Omental fat pad (tissue), 4 donors: ENCODE results near the gene ACVR1. TPM values are rescaled to one million over a fixed set of nuclear protein-coding genes. Genes with fewer than 3 reads are reported as not detected.

Experiments used
- ATAC-seq: fragments of 150-250 bp; one replicate; pipeline ENCODE4 v1.9.1; 2016; ENCODE audit warnings: mild to moderate bottlenecking, moderate library complexity; ENCODE audit not compliant: low FRiP score
- DNase-seq: peaks from one replicate; pipeline ENCODE4 v3.0.0-alpha.2; 2019; ENCODE audit warnings: low spot score
- total RNA-seq, 4 donors: library from RNA; depleted of rRNA; stranded (reverse); fragments of >200 nt; gene quantifications; one replicate each; pipeline ENCODE4 v1.1.0, GENCODE V29; 2016
- TF ChIP-seq, protein P1 (sequence below), 3 donors: fragments of 450-650 bp; IDR thresholded peaks; one replicate each; pipeline ENCODE4 v1.5.1; 2016 to 2017; ENCODE audit warnings: antibody characterized with exemption in 3 of 3, mild to moderate bottlenecking in 3 of 3, moderate library complexity in 2 of 3

ACVR1 gene
- total RNA-seq, 4 donors from 2014 or later, result 22.7 to 37.7 (median 28.2) TPM

DNA sequence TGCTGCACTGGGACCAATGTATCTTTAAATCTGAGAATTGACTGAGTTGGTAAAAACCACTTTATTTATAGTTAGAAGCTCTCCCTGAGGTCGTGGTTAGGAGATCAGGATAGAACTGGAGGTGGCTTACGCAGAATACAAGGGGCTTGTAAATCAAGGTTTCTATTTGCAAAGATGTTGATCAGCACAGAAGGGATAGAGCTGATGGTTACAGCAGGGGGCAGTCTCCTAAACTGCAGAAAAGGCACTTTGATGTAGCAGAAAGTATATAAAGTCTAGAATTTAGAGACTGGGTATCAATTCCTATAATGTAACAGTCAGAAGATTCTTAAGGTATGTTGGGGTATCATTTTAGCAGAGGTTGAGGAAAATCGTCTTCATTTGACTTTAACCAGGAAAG, 25.2 kb upstream of the ACVR1 start:
- DNase-seq (no peak), ATAC-seq (no peak)
- TF ChIP-seq, protein P1, sequence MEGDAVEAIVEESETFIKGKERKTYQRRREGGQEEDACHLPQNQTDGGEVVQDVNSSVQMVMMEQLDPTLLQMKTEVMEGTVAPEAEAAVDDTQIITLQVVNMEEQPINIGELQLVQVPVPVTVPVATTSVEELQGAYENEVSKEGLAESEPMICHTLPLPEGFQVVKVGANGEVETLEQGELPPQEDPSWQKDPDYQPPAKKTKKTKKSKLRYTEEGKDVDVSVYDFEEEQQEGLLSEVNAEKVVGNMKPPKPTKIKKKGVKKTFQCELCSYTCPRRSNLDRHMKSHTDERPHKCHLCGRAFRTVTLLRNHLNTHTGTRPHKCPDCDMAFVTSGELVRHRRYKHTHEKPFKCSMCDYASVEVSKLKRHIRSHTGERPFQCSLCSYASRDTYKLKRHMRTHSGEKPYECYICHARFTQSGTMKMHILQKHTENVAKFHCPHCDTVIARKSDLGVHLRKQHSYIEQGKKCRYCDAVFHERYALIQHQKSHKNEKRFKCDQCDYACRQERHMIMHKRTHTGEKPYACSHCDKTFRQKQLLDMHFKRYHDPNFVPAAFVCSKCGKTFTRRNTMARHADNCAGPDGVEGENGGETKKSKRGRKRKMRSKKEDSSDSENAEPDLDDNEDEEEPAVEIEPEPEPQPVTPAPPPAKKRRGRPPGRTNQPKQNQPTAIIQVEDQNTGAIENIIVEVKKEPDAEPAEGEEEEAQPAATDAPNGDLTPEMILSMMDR (IDR thresholded peaks at IDR 0.05), result no peak

DNA sequence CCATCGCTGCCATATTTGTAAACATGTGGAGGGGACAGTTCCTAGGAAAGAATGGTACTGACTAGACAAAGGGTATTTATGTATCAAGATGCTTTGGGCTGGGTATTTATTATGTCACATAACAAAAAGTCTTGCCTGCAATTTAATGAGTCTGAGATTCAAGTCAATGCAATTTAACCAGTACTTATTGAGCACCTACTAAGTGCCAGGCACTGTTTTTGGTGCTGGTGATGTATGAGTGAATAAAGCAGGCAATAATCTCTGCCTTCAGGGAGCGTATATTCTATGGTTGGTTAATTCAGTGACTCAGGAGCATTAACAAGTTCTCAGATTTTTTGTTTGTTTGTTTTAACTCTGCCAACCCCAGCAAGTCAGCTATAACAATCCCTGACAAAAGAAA, 24.6 kb upstream of the ACVR1 start:
- ATAC-seq (no peak), DNase-seq (no peak)
- TF ChIP-seq, protein P1 (IDR thresholded peaks at IDR 0.05), result no peak

DNA sequence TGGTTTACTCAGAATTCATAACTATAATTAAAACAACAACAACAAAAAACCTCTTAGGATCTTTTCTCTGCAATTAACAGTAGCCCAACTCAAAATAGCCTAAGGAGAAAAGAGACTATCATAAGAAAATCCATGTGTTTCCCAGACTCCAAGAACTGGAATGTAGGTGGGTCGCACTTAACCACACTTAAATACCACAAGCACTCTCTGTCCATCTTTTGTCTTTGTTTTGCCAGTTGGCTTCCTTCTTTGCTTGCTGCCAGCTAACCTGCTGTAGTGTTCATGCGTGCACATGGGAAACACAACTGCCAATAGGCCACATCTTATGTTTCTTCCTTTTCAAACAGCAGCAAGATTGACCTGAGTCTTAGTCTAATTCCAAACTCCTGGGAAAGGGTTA, 24.1 kb upstream of the ACVR1 start:
- DNase-seq, result no peak
- TF ChIP-seq, protein P1 (IDR thresholded peaks at IDR 0.05), result no peak
- no peak for ATAC-seq

DNA sequence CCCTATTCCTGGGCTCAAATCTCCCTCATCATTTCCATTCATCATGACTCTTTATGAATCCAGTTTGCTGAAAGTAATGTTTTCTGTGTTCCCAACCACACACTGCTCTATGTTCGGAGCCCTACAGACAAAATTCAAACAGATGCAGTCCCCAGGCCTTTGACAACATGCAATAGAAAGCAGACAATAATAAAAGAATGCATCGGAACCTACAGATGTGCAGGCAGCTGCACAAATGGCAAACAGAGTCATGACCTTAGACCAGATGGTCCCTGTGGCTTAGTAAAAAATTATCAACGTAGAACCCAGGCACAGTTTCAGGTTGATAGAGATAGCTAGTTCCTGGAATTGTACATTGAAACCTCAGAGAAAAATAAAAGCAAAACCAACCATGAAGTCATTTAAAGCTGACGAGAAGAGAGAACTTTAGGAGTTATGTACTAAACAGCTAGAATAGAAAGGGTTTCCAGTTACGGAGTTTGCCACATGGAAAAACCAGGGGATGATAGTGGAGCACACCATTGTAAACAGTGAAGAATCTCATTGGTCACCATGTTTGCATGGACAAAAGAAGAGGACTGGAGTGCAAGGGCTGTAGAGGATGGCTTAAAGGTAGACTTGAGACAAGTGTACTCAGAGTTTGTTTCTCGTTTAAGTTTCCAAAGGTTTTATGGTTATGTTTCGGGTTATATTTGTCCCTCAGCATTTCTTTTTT, 23.2 kb upstream of the ACVR1 start:
- no peak for ATAC-seq
- TF ChIP-seq, protein P1 (IDR thresholded peaks at IDR 0.05), result no peak
- no peak for DNase-seq

DNA sequence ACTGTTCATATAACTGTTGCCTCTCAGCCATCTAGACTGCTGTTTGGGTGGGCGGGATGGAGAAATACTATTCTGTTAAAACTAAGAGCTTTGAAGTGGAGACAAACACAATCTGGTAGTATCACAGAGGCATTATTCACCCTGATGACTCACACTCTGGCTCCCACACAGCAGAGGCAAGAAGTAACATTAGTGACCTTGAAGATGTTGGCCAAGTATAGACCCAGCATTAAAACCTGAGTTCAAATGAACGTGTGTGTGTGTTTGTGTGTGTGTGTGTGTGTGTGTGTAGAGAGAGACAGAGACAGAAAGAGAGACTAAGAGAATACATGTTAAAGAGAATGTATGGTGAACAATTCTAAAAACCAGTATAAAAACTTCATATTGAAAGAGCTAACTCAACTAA, 22.5 kb upstream of the ACVR1 start:
- no peak for DNase-seq
- ATAC-seq, result peak; percentile 89
- TF ChIP-seq, protein P1 (IDR thresholded peaks at IDR 0.05), result no peak

DNA sequence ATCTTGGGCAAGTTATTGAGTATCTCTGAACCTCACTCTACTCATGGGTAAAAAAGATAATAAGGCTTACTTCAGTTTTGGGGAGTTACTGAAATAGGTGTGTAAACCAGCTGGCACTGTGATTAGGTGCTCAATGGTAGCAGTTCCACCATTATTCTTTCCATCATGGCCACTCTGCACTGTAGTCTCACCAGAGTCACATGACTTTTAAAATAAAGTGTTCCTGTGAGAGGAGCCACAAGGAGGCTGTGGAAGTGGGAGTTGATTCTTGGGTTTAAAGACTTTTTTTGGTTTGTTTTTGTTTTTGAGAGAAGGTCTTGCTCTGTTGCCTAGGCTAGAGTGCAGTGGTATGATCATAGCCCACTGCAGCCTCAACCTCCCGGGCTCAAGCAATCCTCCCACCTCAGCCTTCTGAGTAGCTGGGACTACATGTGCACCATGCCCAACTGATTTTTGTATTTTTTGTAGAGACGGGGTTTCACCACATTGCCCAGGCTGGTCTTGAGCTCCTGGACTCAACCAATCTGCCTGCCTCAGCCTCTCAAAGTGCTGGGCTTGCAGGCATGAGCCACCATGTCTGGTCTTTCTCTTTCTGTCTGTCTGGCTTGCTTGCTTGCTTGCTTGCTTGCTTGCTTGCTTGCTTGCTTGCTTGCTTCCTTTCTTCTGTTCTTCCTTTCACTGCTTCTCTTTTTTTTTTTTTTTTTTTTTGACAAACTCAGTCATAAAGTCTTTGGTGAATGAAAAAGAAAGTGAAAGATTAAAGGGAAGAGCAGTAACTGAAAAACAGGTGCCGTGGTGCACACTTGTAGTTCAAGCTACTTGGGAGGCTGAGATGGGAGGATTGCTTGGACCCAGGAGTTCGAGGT, 21.2 kb upstream of the ACVR1 start:
- DNase-seq (no peak), ATAC-seq (no peak)
- TF ChIP-seq, protein P1 (IDR thresholded peaks at IDR 0.05), result no peak
